HL-60 (cell line): ENCODE data around the gene PHF21B.

Experiments used
- CTCF ChIP-seq: IDR thresholded peaks from one replicate; pipeline ENCODE4 v1.5.1; 2011; ENCODE audit warnings: low read length, control low read depth, inconsistent platforms; ENCODE audit not compliant: insufficient read depth
- GABPA ChIP-seq: IDR thresholded peaks from 2 replicates; pipeline ENCODE4 v1.6.1; 2012; ENCODE audit warnings: low read depth
- POLR2AphosphoS5 ChIP-seq: IDR thresholded peaks from 2 replicates; pipeline ENCODE4 v1.6.1; 2012; ENCODE audit warnings: low read depth
- REST ChIP-seq: IDR thresholded peaks from 2 replicates; pipeline ENCODE4 v1.6.1; 2012; ENCODE audit warnings: low read depth; ENCODE audit not compliant: insufficient replicate concordance

- no peak for TF ChIP-seq CTCF
- no peak for TF ChIP-seq GABPA
- TF ChIP-seq REST, result no peak
- TF ChIP-seq POLR2AphosphoS5, result no peak
These were observed 81.7 kb downstream of the PHF21B start for GRCh38 chr22:44928136-44928463.
